CD14-positive monocyte (primary cell): Measurements from ENCODE around the gene ELN. TPM values are rescaled to one million over a fixed set of nuclear protein-coding genes. Genes with fewer than 3 reads are reported as not detected.
A peak's percentile ranks its signal among the peaks of the same experiment; 100 is the strongest.

ENCODE experiments used
- DNase-seq, 3 donors: peaks; one replicate each; pipeline ENCODE4 v3.0.0-alpha.2; 2011 to 2022
- H2AFZ ChIP-seq: 2 replicates; pipeline ENCODE4 v1.6.0; 2012; ENCODE audit warnings: mild to moderate bottlenecking, low read depth, low read length, inconsistent platforms; ENCODE audit not compliant: insufficient read depth, poor library complexity, severe bottlenecking
- H3K27ac ChIP-seq, 2 donors: 1 replicate in 1 of 2; 2 replicates in 1 of 2; pipeline ENCODE4 v1.5.1; 2012 to 2013; ENCODE audit warnings: low read length in 2 of 2, control low read depth in 1 of 2, inconsistent platforms in 1 of 2, low read depth in 1 of 2, mild to moderate bottlenecking in 1 of 2
- H3K27me3 ChIP-seq, 2 donors: one replicate each; pipeline versions ENCODE4 v1.6.0 to v1.6.1; 2011 to 2013; ENCODE audit warnings: low read length in 2 of 2; ENCODE audit not compliant: control insufficient read depth in 2 of 2, insufficient read depth in 2 of 2
- H3K36me3 ChIP-seq, 2 donors: replicated peaks in 1 of 2; 1 replicate in 1 of 2; 2 replicates in 1 of 2; pipeline versions ENCODE4 v1.5.1 to v1.6.1; 2012 to 2013; ENCODE audit warnings: low read length in 2 of 2, control low read depth in 1 of 2, inconsistent platforms in 1 of 2, mild to moderate bottlenecking in 1 of 2; ENCODE audit not compliant: insufficient read depth in 2 of 2, control insufficient read depth in 1 of 2
- H3K4me1 ChIP-seq, 2 donors: 1 replicate in 1 of 2; 2 replicates in 1 of 2; pipeline versions ENCODE4 v1.5.1 to v1.6.1; 2012 to 2013; ENCODE audit warnings: low read length in 2 of 2, control low read depth in 1 of 2, inconsistent platforms in 1 of 2, mild to moderate bottlenecking in 1 of 2, moderate library complexity in 1 of 2; ENCODE audit not compliant: insufficient read depth in 2 of 2, control insufficient read depth in 1 of 2
- H3K4me2 ChIP-seq: replicated peaks from 2 replicates; pipeline ENCODE3; 2012; ENCODE audit warnings: low read length, moderate library complexity, mild to moderate bottlenecking; ENCODE audit not compliant: poor library complexity, severe bottlenecking; ENCODE audit errors: extremely low read depth
- H3K4me3 ChIP-seq, 3 experiments: fragments of 200-600 bp in 1 of 3; sonication (generic) in 1 of 3; replicated peaks in 1 of 3; 1 replicate in 2 of 3; 2 replicates in 1 of 3; pipeline ENCODE4 v1.5.1; 2011 to 2013; ENCODE audit warnings: low read length in 3 of 3, mild to moderate bottlenecking in 3 of 3, control low read depth in 2 of 3, low read depth in 2 of 3, inconsistent platforms in 1 of 3, moderate library complexity in 1 of 3
- H3K79me2 ChIP-seq: 2 replicates; pipeline ENCODE4 v1.6.0; 2012; ENCODE audit warnings: mild to moderate bottlenecking, control low read depth, inconsistent platforms, low read length, moderate library complexity; ENCODE audit not compliant: insufficient read depth
- H3K9ac ChIP-seq: 2 replicates; pipeline ENCODE4 v1.6.0; 2017; ENCODE audit warnings: low read length, mild to moderate bottlenecking; ENCODE audit not compliant: insufficient read depth, poor library complexity, severe bottlenecking
- H3K9me3 ChIP-seq, 2 donors: replicated peaks in 1 of 2; 1 replicate in 1 of 2; 2 replicates in 1 of 2; pipeline versions ENCODE4 v1.5.1 to v1.6.1; 2012 to 2013; ENCODE audit warnings: low read length in 2 of 2, control low read depth in 1 of 2; ENCODE audit not compliant: control insufficient read depth in 1 of 2, insufficient read depth in 1 of 2
- H4K20me1 ChIP-seq: 2 replicates; pipeline ENCODE4 v1.6.0; 2012; ENCODE audit warnings: mild to moderate bottlenecking, low read length, control low read depth, moderate library complexity; ENCODE audit not compliant: insufficient read depth
- H3K27ac Mint-ChIP-seq, 7 donors: one replicate each; pipeline ENCODE4 v1.8.0; 2020; ENCODE audit warnings: mild to moderate bottlenecking in 7 of 7, mixed read lengths in 7 of 7, moderate library complexity in 6 of 7, inconsistent platforms in 2 of 7
- H3K27me3 Mint-ChIP-seq, 3 donors: one replicate each; pipeline ENCODE4 v1.8.0; 2021 to 2022; ENCODE audit warnings: low read depth in 3 of 3, mild to moderate bottlenecking in 3 of 3, mixed read lengths in 3 of 3, moderate library complexity in 3 of 3, inconsistent platforms in 1 of 3
- H3K36me3 Mint-ChIP-seq, 2 donors: one replicate each; pipeline ENCODE4 v1.8.0; 2020; ENCODE audit warnings: mixed read lengths in 2 of 2, inconsistent platforms in 1 of 2, mild to moderate bottlenecking in 1 of 2
- H3K4me1 Mint-ChIP-seq: one replicate; pipeline ENCODE4 v1.8.0; 2020; ENCODE audit warnings: mild to moderate bottlenecking, mixed read lengths
- H3K4me3 Mint-ChIP-seq, 2 donors: one replicate each; pipeline ENCODE4 v1.8.0; 2020; ENCODE audit warnings: mild to moderate bottlenecking in 2 of 2, mixed read lengths in 2 of 2, moderate library complexity in 1 of 2
- H3K9me3 Mint-ChIP-seq, 7 donors: one replicate each; pipeline ENCODE4 v1.8.0; 2020 to 2022; ENCODE audit warnings: mixed read lengths in 7 of 7, mild to moderate bottlenecking in 6 of 7, moderate library complexity in 6 of 7, inconsistent platforms in 2 of 7
- WGBS: methylation state at CpG from one replicate; pipeline ENCODE4 v1.1.5; 2013; ENCODE audit warnings: missing lambda C conversion rate; ENCODE audit not compliant: insufficient coverage; 5-methylcytosine and 5-hydroxymethylcytosine counted together
- intact Hi-C, 2 donors: fragments of 100-400 bp; cut with micrococcal nuclease; formaldehyde crosslinking; loops; one replicate each; pipeline versions ENCODE4 v1.15.0 to v1.15.1; 2023
- polyA plus RNA-seq, 3 donors: library from polyadenylated mRNA; depleted of rRNA in 1 of 3; unstranded in 2 of 3; stranded (reverse) in 1 of 3; fragments of 300-500 nt in 2 of 3; fragments of >200 nt in 1 of 3; fragmentation: Illumina TruSeq in 2 of 3; gene quantifications; 1 replicate in 2 of 3; 2 replicates in 1 of 3; pipeline ENCODE4 v1.2.3, GENCODE V29; 2012 to 2021
- TF ChIP-seq, protein P1 (sequence below): fragments of 200-600 bp; IDR thresholded peaks from one replicate; pipeline ENCODE4 v1.8.0; 2022; ENCODE audit warnings: antibody characterized with exemption, mild to moderate bottlenecking

The ELN gene
- polyA plus RNA-seq, 3 donors = not detected

DNA sequence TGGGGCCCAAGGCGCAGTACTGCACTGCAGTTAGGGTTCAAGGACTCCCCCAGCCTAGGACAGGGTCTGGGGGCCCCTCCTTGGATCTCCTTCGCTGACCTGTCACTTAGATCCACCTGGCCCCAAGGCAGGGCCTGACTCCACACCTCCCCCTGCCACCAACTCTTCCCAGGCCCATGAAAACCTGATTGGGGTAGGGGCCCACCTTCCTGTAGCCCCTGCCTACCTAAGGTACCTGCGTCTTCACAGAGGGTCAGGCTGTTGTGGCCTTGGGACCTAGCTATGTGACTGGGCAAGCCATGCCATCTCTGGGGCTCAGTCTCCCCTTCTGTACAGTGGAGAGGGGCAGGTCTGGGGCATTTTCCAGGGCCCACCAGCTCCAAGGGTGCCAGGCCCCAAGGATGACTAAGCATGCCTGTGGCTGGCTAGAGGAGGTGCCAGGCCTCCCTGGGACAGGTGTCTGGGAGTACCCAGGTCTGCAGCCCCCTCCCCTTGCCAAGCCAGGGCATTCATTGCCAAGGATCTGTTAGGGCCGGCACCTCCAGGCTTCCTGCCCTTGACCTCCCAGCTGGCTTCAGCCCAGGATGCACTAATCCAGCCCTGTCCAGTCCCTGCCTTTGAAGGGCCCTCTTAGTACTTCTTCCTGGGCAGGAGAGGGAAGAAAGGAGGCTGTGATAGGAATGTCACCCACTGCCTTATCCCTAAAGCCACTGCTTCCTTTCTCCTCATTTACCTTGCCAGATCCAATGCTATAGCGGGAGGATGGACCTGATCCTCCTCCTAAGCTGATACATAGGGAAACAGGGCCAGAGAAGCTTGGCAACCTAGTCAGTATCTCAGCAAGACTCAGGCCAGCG, 57.0 kb downstream of the ELN start:
- peak overlapping the region; percentile 85 to 90 for H3K4me3 Mint-ChIP-seq
- Histone ChIP-seq H3K4me1 (peaks cover 13 to 18% of the 10 kb centered on the region in 2 donors), H4K20me1 (peaks cover 4% of the 10 kb centered on the region), H2AFZ (peak overlapping the region; percentile 89), H3K27ac (no peak overlapping the region), H3K4me2 (peak overlapping the region; percentile 90), H3K9me3 (no peaks in the 10 kb centered on the region), H3K4me3 (peak overlapping the region in 2 of 3 experiments; percentile 43 to 76), H3K36me3 (no peaks in the 10 kb centered on the region), H3K79me2 (no peaks in the 10 kb centered on the region), H3K27me3 (no peaks in the 10 kb centered on the region), H3K9ac (peak overlapping the region; percentile 70)
- DNase-seq = no peak
- H3K36me3 Mint-ChIP-seq = peaks cover 15 to 29% of the 10 kb centered on the region in 2 donors
- peaks cover 0 to 3% (median 2%) of the 10 kb centered on the region in 3 donors for H3K27me3 Mint-ChIP-seq
- intact Hi-C loops = loop anchor here in 1 of 2 donors (1.0 kb wide), 1 partner anchor 8 kb away; no protein-coding TSS in a partner anchor
- 100% methylated on average over 1 of the region's 6 CpGs for WGBS
- TF ChIP-seq, protein P1, sequence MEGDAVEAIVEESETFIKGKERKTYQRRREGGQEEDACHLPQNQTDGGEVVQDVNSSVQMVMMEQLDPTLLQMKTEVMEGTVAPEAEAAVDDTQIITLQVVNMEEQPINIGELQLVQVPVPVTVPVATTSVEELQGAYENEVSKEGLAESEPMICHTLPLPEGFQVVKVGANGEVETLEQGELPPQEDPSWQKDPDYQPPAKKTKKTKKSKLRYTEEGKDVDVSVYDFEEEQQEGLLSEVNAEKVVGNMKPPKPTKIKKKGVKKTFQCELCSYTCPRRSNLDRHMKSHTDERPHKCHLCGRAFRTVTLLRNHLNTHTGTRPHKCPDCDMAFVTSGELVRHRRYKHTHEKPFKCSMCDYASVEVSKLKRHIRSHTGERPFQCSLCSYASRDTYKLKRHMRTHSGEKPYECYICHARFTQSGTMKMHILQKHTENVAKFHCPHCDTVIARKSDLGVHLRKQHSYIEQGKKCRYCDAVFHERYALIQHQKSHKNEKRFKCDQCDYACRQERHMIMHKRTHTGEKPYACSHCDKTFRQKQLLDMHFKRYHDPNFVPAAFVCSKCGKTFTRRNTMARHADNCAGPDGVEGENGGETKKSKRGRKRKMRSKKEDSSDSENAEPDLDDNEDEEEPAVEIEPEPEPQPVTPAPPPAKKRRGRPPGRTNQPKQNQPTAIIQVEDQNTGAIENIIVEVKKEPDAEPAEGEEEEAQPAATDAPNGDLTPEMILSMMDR = no peak
- H3K9me3 Mint-ChIP-seq = no peaks in the 10 kb centered on the region
- peak overlapping the region in 5 of 7 donors; percentile 8 to 76 (median 54) for H3K27ac Mint-ChIP-seq
- H3K4me1 Mint-ChIP-seq = peaks cover 11% of the 10 kb centered on the region

GRCh38 chr7:74087791-74088453, 59.9 kb downstream of the ELN start:
- Histone ChIP-seq H3K4me2 (no peak overlapping the region), H3K79me2 (no peaks in the 10 kb centered on the region), H3K27ac (no peak overlapping the region), H3K4me3 (no peak overlapping the region), H3K4me1 (peaks cover 21 to 26% of the 10 kb centered on the region in 2 donors), H3K36me3 (no peaks in the 10 kb centered on the region), H3K27me3 (no peaks in the 10 kb centered on the region), H3K9me3 (no peaks in the 10 kb centered on the region), H3K9ac (no peak overlapping the region), H4K20me1 (peaks cover 4% of the 10 kb centered on the region), H2AFZ (no peak overlapping the region)
- Mint-ChIP-seq H3K9me3 (peaks cover 0 to 2% (median 0%) of the 10 kb centered on the region in 7 donors), H3K36me3 (peaks cover 15 to 29% of the 10 kb centered on the region in 2 donors), H3K4me3 (peak overlapping the region in 1 of 2 donors; percentile 7), H3K27ac (no peak overlapping the region), H3K4me1 (peaks cover 17% of the 10 kb centered on the region), H3K27me3 (peaks cover 0 to 2% (median 0%) of the 10 kb centered on the region in 3 donors)
- WGBS = 98% methylated on average over 6 of the region's 10 CpGs
- intact Hi-C loops = no loop called here
- no peak for DNase-seq
- TF ChIP-seq, protein P1 = no peak
